DMS 273 (cell line): ENCODE data around the gene TNIK.

ENCODE experiments used
- DNase-seq: peaks from one replicate; lab custom pipeline; 2025; ENCODE audit not compliant: unreplicated experiment; lab: John Stamatoyannopoulos, UW

Gene TNIK

GRCh38 chr3:171178714-171179113 is 281.5 kb downstream of the TNIK start:
- DNase-seq = no peak

- DNase-seq = no peak
Measured at GRCh38 chr3:171177553-171177952, 282.7 kb downstream of the TNIK start.

GRCh38 chr3:171177056-171177455 is 283.1 kb downstream of the TNIK start:
- no peak for DNase-seq

GRCh38 chr3:171176244-171176933 is 283.8 kb downstream of the TNIK start:
- no peak for DNase-seq

GRCh38 chr3:171175741-171176234 is 284.4 kb downstream of the TNIK start:
- no peak for DNase-seq

- DNase-seq = peak; percentile 38
Measured at GRCh38 chr3:171173736-171174135, 286.5 kb downstream of the TNIK start.

GRCh38 chr3:171172070-171172469 is 288.1 kb downstream of the TNIK start:
- peak; percentile 50 for DNase-seq

- DNase-seq = no peak
Measured at GRCh38 chr3:171169866-171170265, 290.3 kb downstream of the TNIK start.

- no peak for DNase-seq
Measured at GRCh38 chr3:171169443-171169842, 290.8 kb downstream of the TNIK start.

- no peak for DNase-seq
Measured at GRCh38 chr3:171168551-171168950, 291.7 kb downstream of the TNIK start.

- peak; percentile 54 for DNase-seq
Measured at GRCh38 chr3:171168086-171168485, 292.1 kb downstream of the TNIK start.

GRCh38 chr3:171165983-171166382 is 294.2 kb downstream of the TNIK start:
- no peak for DNase-seq

GRCh38 chr3:171165499-171165921 is 294.7 kb downstream of the TNIK start:
- no peak for DNase-seq

- no peak for DNase-seq
Measured at GRCh38 chr3:171164067-171164465, 296.1 kb downstream of the TNIK start.

GRCh38 chr3:171163101-171164066 is 296.8 kb downstream of the TNIK start:
- DNase-seq = peak; percentile 67

- no peak for DNase-seq
Measured at GRCh38 chr3:171160325-171160724, 299.9 kb downstream of the TNIK start.

GRCh38 chr3:171159822-171160157 is 300.4 kb downstream of the TNIK start:
- DNase-seq = no peak

- no peak for DNase-seq
Measured at GRCh38 chr3:171159024-171159821, 301.0 kb downstream of the TNIK start.

- no peak for DNase-seq
Measured at GRCh38 chr3:171157980-171158379, 302.2 kb downstream of the TNIK start.

GRCh38 chr3:171157286-171157685 is 302.9 kb downstream of the TNIK start:
- DNase-seq = no peak

- DNase-seq = peak; percentile 52
Measured at GRCh38 chr3:171156401-171157010, 303.7 kb downstream of the TNIK start.
